AG04450 (cell line): ENCODE data around the gene DNAJC15. TPM values are rescaled to one million over a fixed set of nuclear protein-coding genes. Genes with fewer than 3 reads are reported as not detected.
A peak's percentile ranks its signal among the peaks of the same experiment; 100 is the strongest.

Source experiments
- CTCF ChIA-PET: fragments of 300-600, 350-600 bp; formaldehyde crosslinking; extraction: SDS; loops from one replicate; lab custom pipeline; 2022; ENCODE audit warnings: antibody characterized with exemption, inconsistent platforms; lab: Charles Lee
- POLR2A ChIA-PET: fragments of 350-600 bp; formaldehyde crosslinking; extraction: SDS; loops from one replicate; lab custom pipeline; 2021; ENCODE audit warnings: antibody characterized with exemption, inconsistent platforms; lab: Yijun Ruan, JAX
- DNase-seq: peaks from one replicate; pipeline ENCODE4 v3.0.0-alpha.2; 2011; ENCODE audit warnings: low read depth, low spot score
- H3K27ac ChIP-seq: one replicate; pipeline ENCODE4 v1.5.1; 2012; ENCODE audit warnings: low read depth, low read length, control low read depth
- H3K27me3 ChIP-seq: one replicate; pipeline ENCODE4 v1.6.0; 2012; ENCODE audit warnings: low read length; ENCODE audit not compliant: control insufficient read depth, insufficient read depth
- H3K4me3 ChIP-seq: 2 replicates; pipeline ENCODE4 v1.5.1; 2011; ENCODE audit warnings: mild to moderate bottlenecking, low read depth, low read length, control low read depth
- H3K9me3 ChIP-seq: 2 replicates; pipeline ENCODE4 v1.5.1; 2012; ENCODE audit warnings: low read length; ENCODE audit not compliant: control insufficient read depth, insufficient read depth
- polyA plus RNA-seq: library from polyadenylated mRNA; depleted of rRNA; stranded (reverse); fragments of >200 nt; gene quantifications from 2 replicates; pipeline ENCODE4 v1.2.3, GENCODE V29; 2011
- TF ChIP-seq, protein P1 (sequence below): IDR thresholded peaks from 2 replicates; pipeline ENCODE4 v1.5.1; 2011; ENCODE audit warnings: low read depth, low read length, control low read depth, inconsistent platforms

DNAJC15 gene
- polyA plus RNA-seq, 1 experiment: 48.6 TPM

DNA sequence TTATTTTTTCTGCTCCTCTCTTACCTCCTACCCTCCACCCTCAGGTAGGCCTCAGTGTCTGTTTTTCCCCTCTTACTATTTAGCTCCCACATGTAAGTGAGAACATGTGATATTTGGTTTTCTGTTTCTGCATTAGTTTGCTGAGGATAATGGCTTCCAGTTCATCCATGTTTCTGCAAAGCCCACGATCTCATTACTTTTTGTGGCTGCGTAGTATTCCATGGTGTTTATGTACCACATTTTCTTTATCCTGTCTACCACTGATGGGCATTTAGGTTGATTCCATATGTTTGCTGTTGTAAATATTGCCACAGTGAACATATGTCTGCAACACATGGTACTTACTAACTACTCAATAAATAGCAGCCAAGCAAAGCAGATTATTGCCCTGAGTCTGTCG, 56.8 kb downstream of the DNAJC15 start:
- Histone ChIP-seq H3K9me3 (no peaks in the 10 kb centered on the region), H3K27ac (no peak overlapping the region), H3K4me3 (no peak overlapping the region), H3K27me3 (no peaks in the 10 kb centered on the region)
- ChIA-PET CTCF (no interaction called here), POLR2A (no interaction called here)
- TF ChIP-seq, protein P1, sequence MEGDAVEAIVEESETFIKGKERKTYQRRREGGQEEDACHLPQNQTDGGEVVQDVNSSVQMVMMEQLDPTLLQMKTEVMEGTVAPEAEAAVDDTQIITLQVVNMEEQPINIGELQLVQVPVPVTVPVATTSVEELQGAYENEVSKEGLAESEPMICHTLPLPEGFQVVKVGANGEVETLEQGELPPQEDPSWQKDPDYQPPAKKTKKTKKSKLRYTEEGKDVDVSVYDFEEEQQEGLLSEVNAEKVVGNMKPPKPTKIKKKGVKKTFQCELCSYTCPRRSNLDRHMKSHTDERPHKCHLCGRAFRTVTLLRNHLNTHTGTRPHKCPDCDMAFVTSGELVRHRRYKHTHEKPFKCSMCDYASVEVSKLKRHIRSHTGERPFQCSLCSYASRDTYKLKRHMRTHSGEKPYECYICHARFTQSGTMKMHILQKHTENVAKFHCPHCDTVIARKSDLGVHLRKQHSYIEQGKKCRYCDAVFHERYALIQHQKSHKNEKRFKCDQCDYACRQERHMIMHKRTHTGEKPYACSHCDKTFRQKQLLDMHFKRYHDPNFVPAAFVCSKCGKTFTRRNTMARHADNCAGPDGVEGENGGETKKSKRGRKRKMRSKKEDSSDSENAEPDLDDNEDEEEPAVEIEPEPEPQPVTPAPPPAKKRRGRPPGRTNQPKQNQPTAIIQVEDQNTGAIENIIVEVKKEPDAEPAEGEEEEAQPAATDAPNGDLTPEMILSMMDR: no peak
- DNase-seq: no peak

- POLR2A ChIA-PET: interaction anchor here (0.7 kb wide), 1 partner anchor 527 kb away, joined by 3 read pairs; no protein-coding TSS in a partner anchor
- Histone ChIP-seq H3K27ac (no peak overlapping the region), H3K9me3 (no peaks in the 10 kb centered on the region), H3K27me3 (no peaks in the 10 kb centered on the region), H3K4me3 (no peak overlapping the region)
- CTCF ChIA-PET: interaction anchor here (1.2 to 7.3 kb wide), 3 partner anchors 112 to 722 kb away, joined by 3 to 62 read pairs (median 10); no protein-coding TSS in a partner anchor
- DNase-seq: no peak
- TF ChIP-seq, protein P1: no peak
Observed at GRCh38 chr13:43081866-43082265, 58.5 kb downstream of the DNAJC15 start.

GRCh38 chr13:43083750-43084149, 60.4 kb downstream of the DNAJC15 start:
- DNase-seq: no peak
- ChIA-PET POLR2A (no interaction called here), CTCF (interaction anchor here (0.8 to 7.3 kb wide), 6 partner anchors 12 to 731 kb away, joined by 3 to 62 read pairs (median 5); no protein-coding TSS in a partner anchor)
- Histone ChIP-seq H3K4me3 (no peak overlapping the region), H3K9me3 (no peaks in the 10 kb centered on the region), H3K27ac (no peak overlapping the region), H3K27me3 (no peaks in the 10 kb centered on the region)
- TF ChIP-seq, protein P1: no peak

DNA sequence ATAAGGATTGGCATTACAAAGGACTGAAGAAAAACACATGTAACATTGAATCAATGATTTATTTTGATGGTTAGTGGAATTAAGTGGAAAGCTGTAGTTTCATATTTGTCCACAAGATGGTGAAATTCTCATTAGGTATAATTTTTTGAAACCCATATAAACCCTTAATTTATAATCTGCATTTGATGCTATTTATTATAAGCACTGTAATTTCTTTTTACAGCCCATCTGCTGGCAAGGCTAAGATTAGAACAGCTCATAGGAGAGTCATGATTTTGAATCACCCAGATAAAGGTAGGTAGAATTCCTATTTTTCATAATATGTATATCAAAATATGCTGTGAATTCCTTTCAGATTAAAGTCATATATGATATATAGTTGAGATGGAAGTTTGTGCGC, 62.2 kb downstream of the DNAJC15 start:
- Histone ChIP-seq H3K4me3 (no peak overlapping the region), H3K27me3 (no peaks in the 10 kb centered on the region), H3K27ac (no peak overlapping the region), H3K9me3 (no peaks in the 10 kb centered on the region)
- TF ChIP-seq, protein P1: peak; percentile 59
- ChIA-PET POLR2A (interaction anchor here (0.7 kb wide), 1 partner anchor 10 kb away, joined by 3 read pairs; no protein-coding TSS in a partner anchor), CTCF (interaction anchor here (0.9 to 7.3 kb wide), 12 partner anchors 9 to 730 kb away, joined by 3 to 62 read pairs (median 4); no protein-coding TSS in a partner anchor)
- no peak for DNase-seq

DNA sequence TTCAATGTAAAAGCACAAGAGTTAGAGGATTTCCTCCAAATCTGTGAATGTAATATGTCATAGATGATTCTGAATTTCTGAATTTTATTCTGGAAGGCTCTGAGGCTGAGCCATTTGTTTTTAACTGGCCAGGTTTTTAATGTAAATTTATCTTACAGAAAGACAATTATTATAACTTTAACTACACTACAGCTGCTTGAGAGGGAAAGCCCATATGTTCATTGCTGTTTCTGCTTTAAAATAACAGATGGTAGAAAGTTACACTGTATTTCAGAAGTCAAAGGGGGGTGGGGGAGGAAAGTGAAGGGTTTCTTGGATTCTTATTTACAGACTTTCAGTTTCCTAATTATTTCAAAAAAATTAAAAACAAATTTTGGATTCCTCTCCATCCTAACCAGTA, 62.8 kb downstream of the DNAJC15 start:
- H3K9me3 ChIP-seq: no peaks in the 10 kb centered on the region
- TF ChIP-seq, protein P1: no peak
- H3K4me3 ChIP-seq: no peak overlapping the region
- ChIA-PET CTCF (interaction anchor here (1.2 to 7.3 kb wide), 5 partner anchors 10 to 728 kb away, joined by 3 to 62 read pairs (median 5); no protein-coding TSS in a partner anchor), POLR2A (no interaction called here)
- DNase-seq: no peak
- H3K27ac ChIP-seq: no peak overlapping the region
- no peaks in the 10 kb centered on the region for H3K27me3 ChIP-seq
